Central memory CD4-positive, alpha-beta T cell (primary cell): ENCODE results near the gene GSTM2.

Experiments
- DNase-seq: peaks from one replicate; pipeline ENCODE4 v3.0.0; 2022

GSTM2 gene

DNA sequence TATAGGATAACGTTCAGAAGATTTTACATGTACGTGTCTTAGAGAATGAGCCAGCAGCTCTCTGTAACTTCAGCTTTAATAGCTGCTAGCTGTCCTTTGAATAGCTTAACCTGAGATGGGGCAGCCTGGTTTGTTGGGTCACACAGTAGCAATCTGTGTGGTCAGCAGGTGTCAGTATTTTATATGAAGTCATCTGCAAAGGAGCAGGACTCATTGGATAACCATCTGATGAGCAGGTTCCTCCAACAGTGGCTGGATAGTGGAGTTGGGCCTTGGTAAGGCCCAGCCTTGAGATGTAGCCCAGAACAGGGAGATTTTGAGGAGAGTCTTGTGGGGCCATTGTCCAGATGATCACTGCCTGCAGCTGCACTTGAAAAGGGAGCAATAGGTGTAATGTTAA lies 50.6 kb downstream of the GSTM2 start:
- DNase-seq, result no peak

GRCh38 chr1:109719337-109719837 lies 51.5 kb downstream of the GSTM2 start:
- DNase-seq, result no peak

DNA sequence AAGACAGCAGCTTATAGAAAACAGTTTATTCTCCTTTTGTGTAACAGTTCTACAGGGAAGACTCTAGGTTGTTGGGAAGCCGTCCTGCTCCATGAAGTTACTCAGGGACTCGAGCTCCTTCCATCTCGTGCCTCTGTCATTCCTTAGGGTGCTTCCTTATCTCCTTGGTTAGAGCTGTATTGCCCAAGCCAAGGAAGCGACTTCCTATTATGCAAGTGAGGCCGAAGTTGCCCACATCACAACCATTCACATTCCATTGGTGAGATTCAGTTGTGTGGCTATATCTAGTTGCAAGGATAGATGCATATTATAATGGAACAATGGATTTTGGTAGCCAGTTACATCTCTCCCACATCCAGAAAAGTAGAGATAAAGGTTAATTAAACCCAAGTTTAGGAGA lies 53.2 kb downstream of the GSTM2 start:
- no peak for DNase-seq

- DNase-seq, result no peak
Observed at GRCh38 chr1:109721971-109722370, 54.1 kb downstream of the GSTM2 start.

DNA sequence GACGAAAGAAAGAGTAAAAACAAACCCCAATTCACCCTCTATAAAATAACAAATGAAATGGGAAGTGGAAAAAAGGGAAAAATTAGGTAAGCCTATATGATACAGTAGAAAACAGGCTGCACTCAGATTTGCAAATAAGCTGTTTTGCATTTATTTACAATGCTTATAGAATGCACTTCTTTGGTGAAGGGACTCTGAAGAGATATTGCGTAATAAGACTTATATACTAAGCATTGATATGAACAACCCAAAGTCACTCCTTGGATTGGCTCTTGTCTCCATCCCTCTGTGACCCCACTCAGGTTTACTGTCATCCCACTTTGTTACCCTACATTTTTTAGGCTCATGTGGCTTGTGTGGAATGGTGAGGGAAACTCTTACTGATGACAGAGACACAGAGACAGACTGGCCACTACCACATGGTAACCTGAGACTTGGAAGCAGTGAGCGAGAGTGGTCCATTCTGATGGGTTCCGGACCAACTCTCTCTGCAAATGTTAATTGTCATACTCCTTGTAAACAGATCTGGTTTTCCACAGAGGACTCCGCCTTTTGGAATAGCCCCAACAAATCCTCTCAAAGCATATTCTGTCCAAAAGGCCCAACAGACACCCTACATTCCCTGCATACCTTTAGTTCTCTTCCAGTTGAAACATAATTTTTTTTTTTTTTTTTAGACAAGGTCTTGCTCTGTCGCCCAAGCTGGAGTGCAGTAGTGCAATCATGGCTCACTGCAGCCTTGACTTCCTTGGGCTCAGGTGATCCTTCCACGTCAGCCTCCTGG lies 55.2 kb downstream of the GSTM2 start:
- no peak for DNase-seq
